NCI-H2196 (cell line): ENCODE data around the gene FOS.
"Not testable (repeated sequence)": the region's sequence is repeated elsewhere in the genome, so short reads cannot be mapped to it uniquely, and the experiment has no call there.

Source experiments
- DNase-seq: peaks from one replicate; lab custom pipeline; 2025; ENCODE audit not compliant: unreplicated experiment; lab: John Stamatoyannopoulos, UW

The FOS gene

GRCh38 chr14:75292886-75293285, 14.3 kb downstream of the FOS start:
- no peak for DNase-seq

GRCh38 chr14:75293920-75294648, 15.5 kb downstream of the FOS start:
- DNase-seq: peak; percentile 98

- DNase-seq: no peak
These were observed 16.0 kb downstream of the FOS start for GRCh38 chr14:75294649-75295033.

GRCh38 chr14:75295061-75295461, 16.4 kb downstream of the FOS start:
- DNase-seq: no peak

- DNase-seq: peak; percentile 67
These were observed 17.1 kb downstream of the FOS start for GRCh38 chr14:75295491-75296345.

- no peak for DNase-seq
These were observed 18.9 kb downstream of the FOS start for GRCh38 chr14:75297411-75298040.

GRCh38 chr14:75298187-75298965, 19.7 kb downstream of the FOS start:
- no peak for DNase-seq

GRCh38 chr14:75299059-75299458, 20.4 kb downstream of the FOS start:
- DNase-seq: no peak

GRCh38 chr14:75299576-75299975, 20.9 kb downstream of the FOS start:
- DNase-seq: no peak

GRCh38 chr14:75301666-75302325, 23.2 kb downstream of the FOS start:
- DNase-seq: no peak

GRCh38 chr14:75303381-75303789, 24.8 kb downstream of the FOS start:
- peak; percentile 76 for DNase-seq

- not testable (repeated sequence) for DNase-seq
These were observed 27.8 kb downstream of the FOS start for GRCh38 chr14:75306410-75306809.

- DNase-seq: peak; percentile 59
These were observed 28.5 kb downstream of the FOS start for GRCh38 chr14:75306927-75307699.

GRCh38 chr14:75307700-75308379, 29.2 kb downstream of the FOS start:
- DNase-seq: peak; percentile 92

- not testable (repeated sequence) for DNase-seq
These were observed 30.4 kb downstream of the FOS start for GRCh38 chr14:75308991-75309390.

- DNase-seq: not testable (repeated sequence)
These were observed 30.9 kb downstream of the FOS start for GRCh38 chr14:75309561-75309960.

GRCh38 chr14:75310295-75311111, 31.9 kb downstream of the FOS start:
- peak; percentile 76 for DNase-seq

GRCh38 chr14:75311356-75311755, 32.7 kb downstream of the FOS start:
- no peak for DNase-seq
